NAMALWA (cell line): ENCODE results near the gene GFRA1.
A peak's percentile ranks its signal among the peaks of the same experiment; 100 is the strongest.

Source experiments
- DNase-seq: peaks from one replicate; pipeline ENCODE4 v3.0.0-alpha.2; 2015; ENCODE audit warnings: low spot score

Gene GFRA1

GRCh38 chr10:116272440-116273283, at the start of gene GFRA1:
GFRA1 (minus strand) TSS chr10:116273206; CDS start chr10:116272029, 1,177 bp downstream.
- DNase-seq = no peak

- peak; percentile 5 for DNase-seq
Measured at GRCh38 chr10:116316503-116316902, 43.5 kb upstream of the GFRA1 start.

GRCh38 chr10:116312548-116312947, 39.5 kb upstream of the GFRA1 start:
- no peak for DNase-seq

- no peak for DNase-seq
Measured at GRCh38 chr10:116311706-116312490, 38.9 kb upstream of the GFRA1 start.

- no peak for DNase-seq
Measured at GRCh38 chr10:116311016-116311415, 38.0 kb upstream of the GFRA1 start.

- no peak for DNase-seq
Measured at GRCh38 chr10:116307455-116307854, 34.4 kb upstream of the GFRA1 start.

GRCh38 chr10:116306847-116307246, 33.8 kb upstream of the GFRA1 start:
- no peak for DNase-seq

GRCh38 chr10:116304923-116305322, 31.9 kb upstream of the GFRA1 start:
- no peak for DNase-seq

- no peak for DNase-seq
Measured at GRCh38 chr10:116300542-116300941, 27.5 kb upstream of the GFRA1 start.

- DNase-seq = no peak
Measured at GRCh38 chr10:116298586-116298985, 25.6 kb upstream of the GFRA1 start.

- no peak for DNase-seq
Measured at GRCh38 chr10:116296291-116296721, 23.3 kb upstream of the GFRA1 start.

GRCh38 chr10:116292493-116292892, 19.5 kb upstream of the GFRA1 start:
- DNase-seq = no peak

GRCh38 chr10:116289652-116290051, 16.6 kb upstream of the GFRA1 start:
- DNase-seq = no peak

- peak; percentile 55 for DNase-seq
Measured at GRCh38 chr10:116287906-116288501, 15.0 kb upstream of the GFRA1 start.

GRCh38 chr10:116286626-116287200, 13.7 kb upstream of the GFRA1 start:
- no peak for DNase-seq

- DNase-seq = no peak
Measured at GRCh38 chr10:116281775-116282174, 8.8 kb upstream of the GFRA1 start.

- no peak for DNase-seq
Measured at GRCh38 chr10:116278846-116279245, 5.8 kb upstream of the GFRA1 start.

- DNase-seq = no peak
Measured at GRCh38 chr10:116276981-116277380, 4.0 kb upstream of the GFRA1 start.

GRCh38 chr10:116274064-116274904, 1.3 kb upstream of the GFRA1 start:
- DNase-seq = no peak

GRCh38 chr10:116271593-116272439, 1.2 kb downstream of the GFRA1 start:
- DNase-seq = no peak
